PC-9 (cell line): ENCODE data around the gene SHF.

Experiments
- CTCF ChIP-seq: fragments of 200-600 bp; sonication (generic); conservative IDR thresholded peaks from 2 replicates; pipeline ENCODE4 v1.6.1; 2017; ENCODE audit warnings: mixed run types, antibody characterized with exemption, mild to moderate bottlenecking, moderate library complexity
- EZH2 ChIP-seq: fragments of 200-600 bp; sonication (generic); IDR thresholded peaks from 2 replicates; pipeline ENCODE4 v1.8.0; 2017; ENCODE audit warnings: antibody characterized with exemption, low read depth

- TF ChIP-seq CTCF (no peak), EZH2 (no peak)
These were observed 58.7 kb downstream of the SHF start for GRCh38 chr15:45128971-45129639.
